ENCODE measurements around the gene BTN2A1. TPM values are rescaled to one million over a fixed set of nuclear protein-coding genes. Genes with fewer than 3 reads are reported as not detected.

Gene BTN2A1
- total and polyA plus RNA-seq, 10 of the 15 experiments (the other 5 are each of a cell fraction or from before 2014, with no cell fraction given), result 8.2 to 28.0 (median 15.8) TPM

DNA sequence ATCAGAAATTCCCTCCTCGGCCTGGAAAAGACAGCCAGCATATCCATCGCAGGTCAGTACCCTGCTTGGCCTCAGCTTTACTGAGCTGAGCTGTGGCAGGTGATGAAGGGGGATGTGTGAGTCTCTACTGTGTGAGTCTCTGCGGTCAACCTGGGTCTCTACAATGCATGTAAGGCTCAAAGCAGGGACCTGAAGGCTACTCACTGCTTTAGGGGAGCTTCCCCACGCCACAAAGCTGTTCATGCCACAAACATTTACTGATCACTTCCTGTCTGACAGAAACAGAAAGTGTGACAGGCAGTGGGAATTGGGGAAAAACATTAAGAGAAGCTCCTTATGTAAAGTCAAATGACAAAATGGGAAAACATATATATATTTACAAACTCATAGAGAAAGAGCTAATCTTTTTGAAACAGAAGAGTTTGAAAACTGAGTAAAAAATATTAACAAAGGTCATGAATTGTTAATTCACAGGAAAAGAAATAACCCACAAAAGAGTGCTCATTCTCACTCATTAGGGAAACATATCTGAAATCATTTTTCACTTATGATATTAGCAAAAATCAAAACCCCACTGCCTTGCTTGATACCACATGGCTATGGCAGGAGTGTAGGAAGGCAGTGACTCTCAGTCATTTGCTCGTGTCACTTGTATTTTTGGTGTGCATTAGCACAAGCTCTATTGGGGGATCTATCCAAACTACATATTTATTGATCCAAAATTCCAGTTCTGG is 11.7 kb upstream of the BTN2A1 start:
- peaks cover 0 to 18% of the 10 kb centered on the region in 2 experiments; a peak in 2 of 4 replicates for H3K36me3 ChIP-seq (ENCODE audit: control insufficient read depth in 2 of 2, insufficient read depth in 2 of 2, low read length in 1 of 2)
- no peaks in the 10 kb centered on the region for H3K27me3 ChIP-seq (replicated peaks in 1 of 2; ENCODE audit: control insufficient read depth in 2 of 2, insufficient read depth in 2 of 2, low read length in 1 of 2)
- RAD21 ChIA-PET (ENCODE audit: unreplicated experiment), result interaction anchor here (0.8 to 2.4 kb wide), 13 partner anchors 8 to 114 kb away, joined by 3 to 27 read pairs (median 4); partner anchors contain the start of gene BTN2A2
- no peaks in the 10 kb centered on the region for H3K9me3 ChIP-seq (replicated peaks; ENCODE audit: control insufficient read depth, insufficient read depth, low read length)
- CTCF ChIA-PET, result interaction anchor here (0.6 to 2.7 kb wide), 10 partner anchors 8 to 141 kb away, joined by 3 to 8 read pairs (median 3); no protein-coding TSS in a partner anchor
- POLR2A ChIA-PET, result interaction anchor here (0.6 to 3.4 kb wide), 9 partner anchors 9 to 130 kb away, joined by 3 to 38 read pairs (median 3); no protein-coding TSS in a partner anchor
- peak overlapping the region; percentile 29 for H2AFZ ChIP-seq (ENCODE audit: control insufficient read depth, low read depth, low read length)
- peaks cover 5% of the 10 kb centered on the region for H3K79me2 ChIP-seq (ENCODE audit: control insufficient read depth, insufficient read depth, low read length)
- peak overlapping the region; percentile 19; the same call in 1 of the 2 replicates for H3K4me3 ChIP-seq
- intact Hi-C loops (cut with micrococcal nuclease; ENCODE audit: unreplicated experiment) (loop anchor here (5.0 kb wide), 1 partner anchor 84 kb away; no protein-coding TSS in a partner anchor), in situ Hi-C loops (cut with MboI) (no loop called here)
- peak overlapping the region; percentile 34; the same call in 1 of the 2 replicates for H3K9ac ChIP-seq (ENCODE audit: control insufficient read depth, insufficient read depth, low read length)
- H3K4me1 ChIP-seq (ENCODE audit: control insufficient read depth, insufficient read depth, low read length), result peaks cover 21% of the 10 kb centered on the region
- FAIRE-seq (peak; percentile 89), ATAC-seq (peak; percentile 98), DNase-seq (ENCODE audit: low read depth, low spot score) (peak; percentile 76)
- BruUV-seq (replicated peaks), result no TSS peak
- WGBS (ENCODE audit: insufficient coverage, insufficient replicate concordance, low lambda C conversion rate, missing lambda C conversion rate), result 6% methylated on average over 5 of the region's 5 CpGs
- no peaks in the 10 kb centered on the region for H4K20me1 ChIP-seq (ENCODE audit: control insufficient read depth, insufficient read depth)
- SMC1A ChIA-PET (ENCODE audit: uncharacterized antibody, unreplicated experiment), result interaction anchor here (0.7 to 3.0 kb wide), 26 partner anchors 9 to 173 kb away, joined by 3 to 26 read pairs (median 4); partner anchors contain the start of gene BTN2A2
- peak overlapping the region; percentile 78 for H3K4me2 ChIP-seq (ENCODE audit: control insufficient read depth, insufficient read depth)
- H3K27ac ChIP-seq (ENCODE audit: control insufficient read depth, insufficient read depth), result peak overlapping the region; percentile 58
- TF ChIP-seq, protein P1, sequence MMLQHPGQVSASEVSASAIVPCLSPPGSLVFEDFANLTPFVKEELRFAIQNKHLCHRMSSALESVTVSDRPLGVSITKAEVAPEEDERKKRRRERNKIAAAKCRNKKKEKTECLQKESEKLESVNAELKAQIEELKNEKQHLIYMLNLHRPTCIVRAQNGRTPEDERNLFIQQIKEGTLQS (IDR thresholded peaks at IDR 0.05; ENCODE audit: borderline replicate concordance, extremely low read depth, low read depth, low read length), result no peak
- TF ChIP-seq CREM (IDR thresholded peaks at IDR 0.05; ENCODE audit: low read depth) (peak; percentile 70; the same call in 1 of the 2 replicates), KDM1A (IDR thresholded peaks at IDR 0.05; ENCODE audit: borderline replicate concordance) (no peak), ZNF274 (IDR thresholded peaks at IDR 0.05; ENCODE audit: insufficient read depth, insufficient read length) (no peak), IKZF1 (conservative IDR thresholded peaks at IDR 0.05) (peak; percentile 91), RUNX3 (IDR thresholded peaks at IDR 0.05; ENCODE audit: low read length) (peak; percentile 97), TARDBP (IDR thresholded peaks at IDR 0.05; ENCODE audit: borderline replicate concordance) (no peak), RAD51 (IDR thresholded peaks at IDR 0.05) (no peak), NFIC (IDR thresholded peaks at IDR 0.05; ENCODE audit: low read depth, low read length) (peak; percentile 91), BMI1 (IDR thresholded peaks at IDR 0.05; ENCODE audit: borderline replicate concordance) (no peak), MTA3 (IDR thresholded peaks at IDR 0.05; ENCODE audit: borderline replicate concordance, low read length) (peak; percentile 46; the same call in 1 of the 2 replicates), GATAD2B (conservative IDR thresholded peaks at IDR 0.05; ENCODE audit: low read depth) (peak; percentile 62; the same call in 1 of the 2 replicates), CHD2 (IDR thresholded peaks at IDR 0.05; ENCODE audit: borderline replicate concordance, low read depth, low read length) (peak; percentile 45; the same call in 1 of the 2 replicates), STAT3 (IDR thresholded peaks at IDR 0.05; ENCODE audit: low read depth, low read length) (0 out of 2 replicates have a peak, but pooled peaks have one; percentile 28)
- TF ChIP-seq, protein P2, sequence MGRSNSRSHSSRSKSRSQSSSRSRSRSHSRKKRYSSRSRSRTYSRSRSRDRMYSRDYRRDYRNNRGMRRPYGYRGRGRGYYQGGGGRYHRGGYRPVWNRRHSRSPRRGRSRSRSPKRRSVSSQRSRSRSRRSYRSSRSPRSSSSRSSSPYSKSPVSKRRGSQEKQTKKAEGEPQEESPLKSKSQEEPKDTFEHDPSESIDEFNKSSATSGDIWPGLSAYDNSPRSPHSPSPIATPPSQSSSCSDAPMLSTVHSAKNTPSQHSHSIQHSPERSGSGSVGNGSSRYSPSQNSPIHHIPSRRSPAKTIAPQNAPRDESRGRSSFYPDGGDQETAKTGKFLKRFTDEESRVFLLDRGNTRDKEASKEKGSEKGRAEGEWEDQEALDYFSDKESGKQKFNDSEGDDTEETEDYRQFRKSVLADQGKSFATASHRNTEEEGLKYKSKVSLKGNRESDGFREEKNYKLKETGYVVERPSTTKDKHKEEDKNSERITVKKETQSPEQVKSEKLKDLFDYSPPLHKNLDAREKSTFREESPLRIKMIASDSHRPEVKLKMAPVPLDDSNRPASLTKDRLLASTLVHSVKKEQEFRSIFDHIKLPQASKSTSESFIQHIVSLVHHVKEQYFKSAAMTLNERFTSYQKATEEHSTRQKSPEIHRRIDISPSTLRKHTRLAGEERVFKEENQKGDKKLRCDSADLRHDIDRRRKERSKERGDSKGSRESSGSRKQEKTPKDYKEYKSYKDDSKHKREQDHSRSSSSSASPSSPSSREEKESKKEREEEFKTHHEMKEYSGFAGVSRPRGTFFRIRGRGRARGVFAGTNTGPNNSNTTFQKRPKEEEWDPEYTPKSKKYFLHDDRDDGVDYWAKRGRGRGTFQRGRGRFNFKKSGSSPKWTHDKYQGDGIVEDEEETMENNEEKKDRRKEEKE (IDR thresholded peaks at IDR 0.05), result no peak
- TF ChIP-seq, protein P3, sequence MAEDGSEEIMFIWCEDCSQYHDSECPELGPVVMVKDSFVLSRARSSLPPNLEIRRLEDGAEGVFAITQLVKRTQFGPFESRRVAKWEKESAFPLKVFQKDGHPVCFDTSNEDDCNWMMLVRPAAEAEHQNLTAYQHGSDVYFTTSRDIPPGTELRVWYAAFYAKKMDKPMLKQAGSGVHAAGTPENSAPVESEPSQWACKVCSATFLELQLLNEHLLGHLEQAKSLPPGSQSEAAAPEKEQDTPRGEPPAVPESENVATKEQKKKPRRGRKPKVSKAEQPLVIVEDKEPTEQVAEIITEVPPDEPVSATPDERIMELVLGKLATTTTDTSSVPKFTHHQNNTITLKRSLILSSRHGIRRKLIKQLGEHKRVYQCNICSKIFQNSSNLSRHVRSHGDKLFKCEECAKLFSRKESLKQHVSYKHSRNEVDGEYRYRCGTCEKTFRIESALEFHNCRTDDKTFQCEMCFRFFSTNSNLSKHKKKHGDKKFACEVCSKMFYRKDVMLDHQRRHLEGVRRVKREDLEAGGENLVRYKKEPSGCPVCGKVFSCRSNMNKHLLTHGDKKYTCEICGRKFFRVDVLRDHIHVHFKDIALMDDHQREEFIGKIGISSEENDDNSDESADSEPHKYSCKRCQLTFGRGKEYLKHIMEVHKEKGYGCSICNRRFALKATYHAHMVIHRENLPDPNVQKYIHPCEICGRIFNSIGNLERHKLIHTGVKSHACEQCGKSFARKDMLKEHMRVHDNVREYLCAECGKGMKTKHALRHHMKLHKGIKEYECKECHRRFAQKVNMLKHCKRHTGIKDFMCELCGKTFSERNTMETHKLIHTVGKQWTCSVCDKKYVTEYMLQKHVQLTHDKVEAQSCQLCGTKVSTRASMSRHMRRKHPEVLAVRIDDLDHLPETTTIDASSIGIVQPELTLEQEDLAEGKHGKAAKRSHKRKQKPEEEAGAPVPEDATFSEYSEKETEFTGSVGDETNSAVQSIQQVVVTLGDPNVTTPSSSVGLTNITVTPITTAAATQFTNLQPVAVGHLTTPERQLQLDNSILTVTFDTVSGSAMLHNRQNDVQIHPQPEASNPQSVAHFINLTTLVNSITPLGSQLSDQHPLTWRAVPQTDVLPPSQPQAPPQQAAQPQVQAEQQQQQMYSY (CRISPR knock-in tag; IDR thresholded peaks at IDR 0.05), result no peak

All from GM12878 (cell line).